Endothelial cell of umbilical vein (primary cell): ENCODE data around the gene CRACR2B.
A peak's percentile ranks its signal among the peaks of the same experiment; 100 is the strongest.

Experiments used
- CTCF ChIP-seq, 2 donors: IDR thresholded peaks; 1 replicate in 1 of 2; 2 replicates in 1 of 2; pipeline ENCODE4 v1.5.1; 2011; ENCODE audit warnings: low read length in 2 of 2, mild to moderate bottlenecking in 2 of 2, moderate library complexity in 2 of 2, control low read depth in 1 of 2, inconsistent platforms in 1 of 2, low read depth in 1 of 2; ENCODE audit not compliant: insufficient read depth in 1 of 2; ENCODE audit errors: extremely low read depth in 1 of 2
- EZH2 ChIP-seq: IDR thresholded peaks from 2 replicates; pipeline ENCODE4 v1.6.1; 2012; ENCODE audit warnings: borderline replicate concordance, low read depth, mild to moderate bottlenecking, moderate library complexity, low read length, inconsistent platforms; ENCODE audit not compliant: severe bottlenecking
- FOS ChIP-seq: IDR thresholded peaks from 2 replicates; pipeline ENCODE4 v1.6.1; 2011; ENCODE audit warnings: mild to moderate bottlenecking, low read length, moderate library complexity, borderline replicate concordance; ENCODE audit not compliant: insufficient read depth
- GATA2 ChIP-seq: IDR thresholded peaks from 2 replicates; pipeline ENCODE4 v1.7.0; 2011; ENCODE audit warnings: low read depth, mild to moderate bottlenecking, moderate library complexity, mixed read lengths, low read length; ENCODE audit not compliant: insufficient read length, insufficient read depth
- JUN ChIP-seq: IDR thresholded peaks from 2 replicates; pipeline ENCODE4 v1.6.1; 2011; ENCODE audit warnings: borderline replicate concordance, low read depth; ENCODE audit not compliant: insufficient read length, insufficient read depth
- MAX ChIP-seq: IDR thresholded peaks from 2 replicates; pipeline ENCODE4 v1.6.1; 2011; ENCODE audit not compliant: insufficient read depth, insufficient read length
- POLR2A ChIP-seq: IDR thresholded peaks from 2 replicates; pipeline ENCODE4 v1.6.1; 2012; ENCODE audit warnings: low read depth, mild to moderate bottlenecking, control low read depth, low read length
- POLR2AphosphoS5 ChIP-seq: IDR thresholded peaks from 2 replicates; pipeline ENCODE4 v1.6.1; 2012; ENCODE audit warnings: low read depth, mild to moderate bottlenecking, control low read depth, low read length, moderate library complexity; ENCODE audit not compliant: insufficient read depth

- TF ChIP-seq POLR2A (peak; percentile 92), CTCF (IDR thresholded peaks at IDR 0.05; ENCODE audit: extremely low read depth in 1 of 2, insufficient read depth in 1 of 2, low read depth in 1 of 2, low read length in 2 of 2) (no peak), EZH2 (no peak), MAX (peak; percentile 30), GATA2 (no peak), POLR2AphosphoS5 (peak; percentile 96), FOS (no peak), JUN (peak; percentile 65)
These were observed 18.3 kb upstream of the CRACR2B start, which contains the start of gene RPLP2 for GRCh38 chr11:809287-810039.
